ENCODE measurements around the gene TLE1. TPM values are rescaled to one million over a fixed set of nuclear protein-coding genes. Genes with fewer than 3 reads are reported as not detected.

The TLE1 gene
- total RNA-seq, 1 donor from 2014 or later = 17.9 TPM

GRCh38 chr9:81682177-81682576, 7.2 kb downstream of the TLE1 start:
- Histone ChIP-seq H3K4me1 (peaks cover 40% of the 10 kb centered on the region), H3K4me3 (no peak overlapping the region), H3K27me3 (ENCODE audit: low read depth) (no peaks in the 10 kb centered on the region), H3K27ac (no peak overlapping the region), H3K9me3 (no peaks in the 10 kb centered on the region), H3K36me3 (peaks cover 8% of the 10 kb centered on the region)
- no peak for TF ChIP-seq CTCF (IDR thresholded peaks at IDR 0.05)
- no peak for DNase-seq
- intact Hi-C loops (cut with DNase I) = no loop called here
- no peak for ATAC-seq

- intact Hi-C loops (cut with DNase I) = no loop called here
- Histone ChIP-seq H3K36me3 (peaks cover 8% of the 10 kb centered on the region), H3K27me3 (ENCODE audit: low read depth) (no peaks in the 10 kb centered on the region), H3K9me3 (no peaks in the 10 kb centered on the region), H3K4me3 (no peak overlapping the region), H3K27ac (no peak overlapping the region), H3K4me1 (peaks cover 26% of the 10 kb centered on the region)
- TF ChIP-seq CTCF (IDR thresholded peaks at IDR 0.05) = no peak
- DNase-seq (no peak), ATAC-seq (no peak)
These were observed 8.8 kb downstream of the TLE1 start for GRCh38 chr9:81680506-81680905.

- no peak overlapping the region for H3K27ac ChIP-seq
- DNase-seq (no peak), ATAC-seq (no peak)
- H3K9me3 ChIP-seq = no peaks in the 10 kb centered on the region
- H3K4me1 ChIP-seq = peaks cover 21% of the 10 kb centered on the region
- intact Hi-C loops (cut with DNase I) = no loop called here
- H3K27me3 ChIP-seq (ENCODE audit: low read depth) = no peaks in the 10 kb centered on the region
- no peak for TF ChIP-seq CTCF (IDR thresholded peaks at IDR 0.05)
- peaks cover 8% of the 10 kb centered on the region for H3K36me3 ChIP-seq
- H3K4me3 ChIP-seq = no peak overlapping the region
These were observed 9.3 kb downstream of the TLE1 start for GRCh38 chr9:81680006-81680405.

- intact Hi-C loops (cut with DNase I) = no loop called here
- DNase-seq (no peak), ATAC-seq (no peak)
- peaks cover 8% of the 10 kb centered on the region for H3K36me3 ChIP-seq
- H3K4me1 ChIP-seq = peaks cover 11% of the 10 kb centered on the region
- no peak for TF ChIP-seq CTCF (IDR thresholded peaks at IDR 0.05)
- H3K27me3 ChIP-seq (ENCODE audit: low read depth) = no peaks in the 10 kb centered on the region
- H3K27ac ChIP-seq = no peak overlapping the region
- no peak overlapping the region for H3K4me3 ChIP-seq
- H3K9me3 ChIP-seq = no peaks in the 10 kb centered on the region
These were observed 11.3 kb downstream of the TLE1 start for GRCh38 chr9:81678088-81678487.

- H3K9me3 ChIP-seq = no peaks in the 10 kb centered on the region
- no peaks in the 10 kb centered on the region for H3K27me3 ChIP-seq (ENCODE audit: low read depth)
- H3K4me3 ChIP-seq = no peak overlapping the region
- DNase-seq (no peak), ATAC-seq (no peak)
- no peaks in the 10 kb centered on the region for H3K4me1 ChIP-seq
- TF ChIP-seq CTCF (IDR thresholded peaks at IDR 0.05) = no peak
- no peak overlapping the region for H3K27ac ChIP-seq
- peaks cover under 1% of the 10 kb centered on the region for H3K36me3 ChIP-seq
- intact Hi-C loops (cut with DNase I) = no loop called here
These were observed 13.0 kb downstream of the TLE1 start for GRCh38 chr9:81676395-81676794.

GRCh38 chr9:81673310-81673709, 16.0 kb downstream of the TLE1 start:
- Histone ChIP-seq H3K27ac (no peak overlapping the region), H3K36me3 (no peaks in the 10 kb centered on the region), H3K4me1 (no peaks in the 10 kb centered on the region), H3K27me3 (ENCODE audit: low read depth) (no peaks in the 10 kb centered on the region), H3K9me3 (no peaks in the 10 kb centered on the region), H3K4me3 (no peak overlapping the region)
- intact Hi-C loops (cut with DNase I) = no loop called here
- no peak for TF ChIP-seq CTCF (IDR thresholded peaks at IDR 0.05)
- ATAC-seq = no peak
- DNase-seq = no peak
